ENCODE measurements around the gene SYT1.

The SYT1 gene

GRCh38 chr12:79082595-79082994 is 218.0 kb downstream of the SYT1 start:
- Histone ChIP-seq H3K27ac (ENCODE audit: low read length) (no peak overlapping the region), H3K4me1 (ENCODE audit: control insufficient read depth, insufficient read depth, low read length) (peaks cover 2% of the 10 kb centered on the region; the same call in 1 of the 2 replicates), H3K27me3 (ENCODE audit: control insufficient read depth, insufficient read depth, low read length) (no peaks in the 10 kb centered on the region), H3K36me3 (ENCODE audit: control insufficient read depth, insufficient read depth, low read length) (no peaks in the 10 kb centered on the region), H3K4me3 (ENCODE audit: low read length) (no peak overlapping the region), H3K9me3 (ENCODE audit: control insufficient read depth, insufficient read depth, low read length) (no peaks in the 10 kb centered on the region)
- WGBS (ENCODE audit: insufficient coverage, insufficient read length) = no CpG with 5 or more reads among the region's 1 CpG
- no peak for DNase-seq (ENCODE audit: low read depth, low spot score)

- H3K27ac ChIP-seq (ENCODE audit: low read length) = no peak overlapping the region
- no peaks in the 10 kb centered on the region for H3K36me3 ChIP-seq (ENCODE audit: control insufficient read depth, insufficient read depth, low read length)
- H3K27me3 ChIP-seq (ENCODE audit: control insufficient read depth, insufficient read depth, low read length) = no peaks in the 10 kb centered on the region
- peaks cover 2% of the 10 kb centered on the region; the same call in 1 of the 2 replicates for H3K4me1 ChIP-seq (ENCODE audit: control insufficient read depth, insufficient read depth, low read length)
- no peaks in the 10 kb centered on the region for H3K9me3 ChIP-seq (ENCODE audit: control insufficient read depth, insufficient read depth, low read length)
- no peak overlapping the region for H3K4me3 ChIP-seq (ENCODE audit: low read length)
- DNase-seq (ENCODE audit: low read depth, low spot score) = no peak
Observed at GRCh38 chr12:79083181-79083580, 218.6 kb downstream of the SYT1 start.

GRCh38 chr12:79085106-79085682 is 220.6 kb downstream of the SYT1 start:
- Histone ChIP-seq H3K27me3 (ENCODE audit: control insufficient read depth, insufficient read depth, low read length) (no peaks in the 10 kb centered on the region), H3K4me1 (ENCODE audit: control insufficient read depth, insufficient read depth, low read length) (peaks cover 2% of the 10 kb centered on the region; the same call in 1 of the 2 replicates), H3K27ac (ENCODE audit: low read length) (no peak overlapping the region), H3K4me3 (ENCODE audit: low read length) (no peak overlapping the region), H3K9me3 (ENCODE audit: control insufficient read depth, insufficient read depth, low read length) (no peaks in the 10 kb centered on the region), H3K36me3 (ENCODE audit: control insufficient read depth, insufficient read depth, low read length) (no peaks in the 10 kb centered on the region)
- DNase-seq (ENCODE audit: low read depth, low spot score) = no peak
- no CpG with 5 or more reads among the region's 2 CpGs for WGBS (ENCODE audit: insufficient coverage, insufficient read length)

- Histone ChIP-seq H3K4me1 (ENCODE audit: control insufficient read depth, insufficient read depth, low read length) (peaks cover 2% of the 10 kb centered on the region; the same call in 1 of the 2 replicates), H3K36me3 (ENCODE audit: control insufficient read depth, insufficient read depth, low read length) (no peaks in the 10 kb centered on the region), H3K27me3 (ENCODE audit: control insufficient read depth, insufficient read depth, low read length) (no peaks in the 10 kb centered on the region), H3K4me3 (ENCODE audit: low read length) (no peak overlapping the region), H3K9me3 (ENCODE audit: control insufficient read depth, insufficient read depth, low read length) (no peaks in the 10 kb centered on the region), H3K27ac (ENCODE audit: low read length) (no peak overlapping the region)
- no peak for DNase-seq (ENCODE audit: low read depth, low spot score)
- no CpG with 5 or more reads among the region's 8 CpGs for WGBS (ENCODE audit: insufficient coverage, insufficient read length)
Observed at GRCh38 chr12:79086541-79087296, 222.1 kb downstream of the SYT1 start.

- no peaks in the 10 kb centered on the region for H3K9me3 ChIP-seq (ENCODE audit: control insufficient read depth, insufficient read depth, low read length)
- no peaks in the 10 kb centered on the region for H3K27me3 ChIP-seq (ENCODE audit: control insufficient read depth, insufficient read depth, low read length)
- no peaks in the 10 kb centered on the region for H3K36me3 ChIP-seq (ENCODE audit: control insufficient read depth, insufficient read depth, low read length)
- H3K4me1 ChIP-seq (ENCODE audit: control insufficient read depth, insufficient read depth, low read length) = no peaks in the 10 kb centered on the region; the same call in 1 of the 2 replicates
- no peak overlapping the region for H3K4me3 ChIP-seq (ENCODE audit: low read length)
- WGBS (ENCODE audit: insufficient coverage, insufficient read length) = no CpG with 5 or more reads among the region's 3 CpGs
- DNase-seq (ENCODE audit: low read depth, low spot score) = no peak
- H3K27ac ChIP-seq (ENCODE audit: low read length) = no peak overlapping the region
Observed at GRCh38 chr12:79098530-79098929, 234.0 kb downstream of the SYT1 start.

GRCh38 chr12:79108962-79109361 is 244.4 kb downstream of the SYT1 start:
- WGBS (ENCODE audit: insufficient coverage, insufficient read length) = no CpG with 5 or more reads among the region's 2 CpGs
- Histone ChIP-seq H3K4me1 (ENCODE audit: control insufficient read depth, insufficient read depth, low read length) (peaks cover 1% of the 10 kb centered on the region; the same call in 1 of the 2 replicates), H3K27me3 (ENCODE audit: control insufficient read depth, insufficient read depth, low read length) (no peaks in the 10 kb centered on the region), H3K9me3 (ENCODE audit: control insufficient read depth, insufficient read depth, low read length) (no peaks in the 10 kb centered on the region), H3K4me3 (ENCODE audit: low read length) (no peak overlapping the region), H3K36me3 (ENCODE audit: control insufficient read depth, insufficient read depth, low read length) (no peaks in the 10 kb centered on the region), H3K27ac (ENCODE audit: low read length) (no peak overlapping the region)
- no peak for DNase-seq (ENCODE audit: low read depth, low spot score)

GRCh38 chr12:79114896-79115295 is 250.3 kb downstream of the SYT1 start:
- H3K36me3 ChIP-seq (ENCODE audit: control insufficient read depth, insufficient read depth, low read length) = no peaks in the 10 kb centered on the region
- no peak overlapping the region for H3K4me3 ChIP-seq (ENCODE audit: low read length)
- no peak for DNase-seq (ENCODE audit: low read depth, low spot score)
- H3K27me3 ChIP-seq (ENCODE audit: control insufficient read depth, insufficient read depth, low read length) = no peaks in the 10 kb centered on the region
- no peaks in the 10 kb centered on the region; the same call in 1 of the 2 replicates for H3K4me1 ChIP-seq (ENCODE audit: control insufficient read depth, insufficient read depth, low read length)
- no peak overlapping the region for H3K27ac ChIP-seq (ENCODE audit: low read length)
- H3K9me3 ChIP-seq (ENCODE audit: control insufficient read depth, insufficient read depth, low read length) = no peaks in the 10 kb centered on the region

GRCh38 chr12:79115743-79116142 is 251.2 kb downstream of the SYT1 start:
- Histone ChIP-seq H3K4me1 (ENCODE audit: control insufficient read depth, insufficient read depth, low read length) (no peaks in the 10 kb centered on the region; the same call in 1 of the 2 replicates), H3K36me3 (ENCODE audit: control insufficient read depth, insufficient read depth, low read length) (no peaks in the 10 kb centered on the region), H3K4me3 (ENCODE audit: low read length) (no peak overlapping the region), H3K9me3 (ENCODE audit: control insufficient read depth, insufficient read depth, low read length) (no peaks in the 10 kb centered on the region), H3K27me3 (ENCODE audit: control insufficient read depth, insufficient read depth, low read length) (no peaks in the 10 kb centered on the region), H3K27ac (ENCODE audit: low read length) (no peak overlapping the region)
- DNase-seq (ENCODE audit: low read depth, low spot score) = no peak

- WGBS (ENCODE audit: insufficient coverage, insufficient read length) = no CpG with 5 or more reads among the region's 4 CpGs
- no peaks in the 10 kb centered on the region for H3K27me3 ChIP-seq (ENCODE audit: control insufficient read depth, insufficient read depth, low read length)
- H3K9me3 ChIP-seq (ENCODE audit: control insufficient read depth, insufficient read depth, low read length) = no peaks in the 10 kb centered on the region
- H3K4me1 ChIP-seq (ENCODE audit: control insufficient read depth, insufficient read depth, low read length) = no peaks in the 10 kb centered on the region
- DNase-seq (ENCODE audit: low read depth, low spot score) = peak; percentile 63
- H3K4me3 ChIP-seq (ENCODE audit: low read length) = no peak overlapping the region
- no peaks in the 10 kb centered on the region for H3K36me3 ChIP-seq (ENCODE audit: control insufficient read depth, insufficient read depth, low read length)
- no peak overlapping the region for H3K27ac ChIP-seq (ENCODE audit: low read length)
Observed at GRCh38 chr12:79119796-79120195, 255.2 kb downstream of the SYT1 start.

GRCh38 chr12:79121486-79121885 is 256.9 kb downstream of the SYT1 start:
- Histone ChIP-seq H3K36me3 (ENCODE audit: control insufficient read depth, insufficient read depth, low read length) (no peaks in the 10 kb centered on the region), H3K27ac (ENCODE audit: low read length) (no peak overlapping the region), H3K4me3 (ENCODE audit: low read length) (no peak overlapping the region), H3K4me1 (ENCODE audit: control insufficient read depth, insufficient read depth, low read length) (no peaks in the 10 kb centered on the region), H3K27me3 (ENCODE audit: control insufficient read depth, insufficient read depth, low read length) (no peaks in the 10 kb centered on the region), H3K9me3 (ENCODE audit: control insufficient read depth, insufficient read depth, low read length) (no peaks in the 10 kb centered on the region)
- DNase-seq (ENCODE audit: low read depth, low spot score) = no peak
- WGBS (ENCODE audit: insufficient coverage, insufficient read length) = no CpG with 5 or more reads among the region's 3 CpGs

- 100% methylated on average over 2 of the region's 5 CpGs for WGBS (ENCODE audit: insufficient coverage, insufficient read length)
- Histone ChIP-seq H3K4me1 (ENCODE audit: control insufficient read depth, insufficient read depth, low read length) (no peaks in the 10 kb centered on the region), H3K27me3 (ENCODE audit: control insufficient read depth, insufficient read depth, low read length) (no peaks in the 10 kb centered on the region), H3K4me3 (ENCODE audit: low read length) (no peak overlapping the region), H3K9me3 (ENCODE audit: control insufficient read depth, insufficient read depth, low read length) (no peaks in the 10 kb centered on the region), H3K36me3 (ENCODE audit: control insufficient read depth, insufficient read depth, low read length) (no peaks in the 10 kb centered on the region), H3K27ac (ENCODE audit: low read length) (no peak overlapping the region)
- DNase-seq (ENCODE audit: low read depth, low spot score) = no peak
Observed at GRCh38 chr12:79124385-79124784, 259.8 kb downstream of the SYT1 start.

Data from iPS DF 6.9 (cell line).